ENCODE measurements around the gene NYAP1.
"Not testable (repeated sequence)": the region's sequence is repeated elsewhere in the genome, so short reads cannot be mapped to it uniquely, and the experiment has no call there.

Gene NYAP1

GRCh38 chr7:100532165-100533022 is 48.7 kb downstream of the NYAP1 start:
- no peaks in the 10 kb centered on the region for H3K9me3 ChIP-seq (ENCODE audit: insufficient read depth, low read length, severe bottlenecking)
- no peak overlapping the region for H3K27ac ChIP-seq (ENCODE audit: low read length)
- no peak for TF ChIP-seq CTCF (IDR thresholded peaks at IDR 0.05; ENCODE audit: borderline replicate concordance, extremely low read depth, low read length, poor library complexity, severe bottlenecking)
- TF ChIP-seq EZH2 (IDR thresholded peaks at IDR 0.05; ENCODE audit: borderline replicate concordance, low read depth, low read length, severe bottlenecking), result no peak
- H3K4me2 ChIP-seq (ENCODE audit: insufficient read depth, low read length), result no peak overlapping the region
- DNase-seq (no peak), ATAC-seq (ENCODE audit: insufficient read depth, low read depth) (no peak)
- no peak overlapping the region for H2AFZ ChIP-seq (ENCODE audit: low read depth, low read length)
- H3K4me1 ChIP-seq (ENCODE audit: insufficient read depth, low read length), result no peaks in the 10 kb centered on the region
- no peak overlapping the region for H3K4me3 ChIP-seq (ENCODE audit: low read depth in 1 of 2, low read length in 2 of 2)
- H4K20me1 ChIP-seq (ENCODE audit: insufficient read depth, low read length), result no peaks in the 10 kb centered on the region
- no peaks in the 10 kb centered on the region for H3K36me3 ChIP-seq (ENCODE audit: insufficient read depth, low read length)
- no peaks in the 10 kb centered on the region for H3K27me3 ChIP-seq (ENCODE audit: insufficient read depth, low read length, poor library complexity)
- no peak overlapping the region for H3K9ac ChIP-seq (ENCODE audit: low read depth, low read length)
- no peaks in the 10 kb centered on the region for H3K79me2 ChIP-seq (ENCODE audit: insufficient read depth, low read length)

- not testable (repeated sequence) for H3K4me3 ChIP-seq (ENCODE audit: low read depth in 1 of 2, low read length in 2 of 2); ATAC-seq (ENCODE audit: insufficient read depth, low read depth); H3K9me3 ChIP-seq (ENCODE audit: insufficient read depth, low read length, severe bottlenecking); H3K4me2 ChIP-seq (ENCODE audit: insufficient read depth, low read length); H4K20me1 ChIP-seq (ENCODE audit: insufficient read depth, low read length); H2AFZ ChIP-seq (ENCODE audit: low read depth, low read length); H3K27ac ChIP-seq (ENCODE audit: low read length); H3K9ac ChIP-seq (ENCODE audit: low read depth, low read length); H3K36me3 ChIP-seq (ENCODE audit: insufficient read depth, low read length); H3K27me3 ChIP-seq (ENCODE audit: insufficient read depth, low read length, poor library complexity); DNase-seq
- Histone ChIP-seq H3K79me2 (ENCODE audit: insufficient read depth, low read length) (peaks cover 11% of the 10 kb centered on the region), H3K4me1 (ENCODE audit: insufficient read depth, low read length) (peaks cover 19% of the 10 kb centered on the region)
Observed at GRCh38 chr7:100535982-100536381, 52.3 kb downstream of the NYAP1 start.

GRCh38 chr7:100536695-100537094 is 53.0 kb downstream of the NYAP1 start:
- not testable (repeated sequence) for ATAC-seq (ENCODE audit: insufficient read depth, low read depth); H2AFZ ChIP-seq (ENCODE audit: low read depth, low read length); H3K4me2 ChIP-seq (ENCODE audit: insufficient read depth, low read length); H4K20me1 ChIP-seq (ENCODE audit: insufficient read depth, low read length); H3K9me3 ChIP-seq (ENCODE audit: insufficient read depth, low read length, severe bottlenecking); H3K36me3 ChIP-seq (ENCODE audit: insufficient read depth, low read length); H3K9ac ChIP-seq (ENCODE audit: low read depth, low read length); H3K27ac ChIP-seq (ENCODE audit: low read length); DNase-seq; H3K27me3 ChIP-seq (ENCODE audit: insufficient read depth, low read length, poor library complexity); H3K4me3 ChIP-seq (ENCODE audit: low read depth in 1 of 2, low read length in 2 of 2)
- peaks cover 19% of the 10 kb centered on the region for H3K4me1 ChIP-seq (ENCODE audit: insufficient read depth, low read length)
- H3K79me2 ChIP-seq (ENCODE audit: insufficient read depth, low read length), result peaks cover 13% of the 10 kb centered on the region

GRCh38 chr7:100538348-100538653 is 54.6 kb downstream of the NYAP1 start:
- TF ChIP-seq CTCF (IDR thresholded peaks at IDR 0.05; ENCODE audit: borderline replicate concordance, extremely low read depth, low read length, poor library complexity, severe bottlenecking) (no peak), EZH2 (IDR thresholded peaks at IDR 0.05; ENCODE audit: borderline replicate concordance, low read depth, low read length, severe bottlenecking) (no peak)
- Histone ChIP-seq H3K79me2 (ENCODE audit: insufficient read depth, low read length) (peaks cover 19% of the 10 kb centered on the region), H2AFZ (ENCODE audit: low read depth, low read length) (peak overlapping the region; percentile 91), H3K4me2 (ENCODE audit: insufficient read depth, low read length) (peak overlapping the region; percentile 96), H4K20me1 (ENCODE audit: insufficient read depth, low read length) (peaks cover 9% of the 10 kb centered on the region; the same call in 1 of the 2 replicates), H3K36me3 (ENCODE audit: insufficient read depth, low read length) (no peaks in the 10 kb centered on the region), H3K9me3 (ENCODE audit: insufficient read depth, low read length, severe bottlenecking) (no peaks in the 10 kb centered on the region), H3K4me1 (ENCODE audit: insufficient read depth, low read length) (peaks cover 23% of the 10 kb centered on the region), H3K27ac (ENCODE audit: low read length) (peak overlapping the region; percentile 76), H3K4me3 (ENCODE audit: low read depth in 1 of 2, low read length in 2 of 2) (peak overlapping the region; percentile 21 to 66; a peak in 3 of 4 replicates), H3K9ac (ENCODE audit: low read depth, low read length) (peak overlapping the region; percentile 57), H3K27me3 (ENCODE audit: insufficient read depth, low read length, poor library complexity) (no peaks in the 10 kb centered on the region)
- DNase-seq (no peak), ATAC-seq (ENCODE audit: insufficient read depth, low read depth) (no peak)
